Measurements from ENCODE around the gene ITCH.

DNA sequence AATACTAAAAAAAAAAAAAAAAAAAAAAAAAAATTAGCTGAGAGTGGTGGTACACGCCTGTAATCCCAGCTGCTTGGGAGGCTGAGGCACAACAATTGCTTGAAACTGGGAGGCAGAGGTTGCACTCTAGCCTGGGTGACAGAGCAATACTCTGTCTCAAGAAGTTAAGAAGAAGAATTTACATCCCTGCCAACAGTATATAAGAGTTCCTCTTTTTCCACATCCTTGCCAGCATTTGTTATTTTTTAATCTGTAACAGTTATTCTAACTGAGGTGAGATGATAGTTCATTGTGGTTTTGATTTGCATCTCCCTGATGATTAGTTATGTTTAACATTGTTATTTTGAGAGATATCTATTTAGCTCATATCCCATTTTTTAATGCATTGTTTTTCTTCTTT, 132.8 kb downstream of the ITCH start:
- TF ChIP-seq EP300 (conservative IDR thresholded peaks at IDR 0.05; ENCODE audit: poor library complexity, severe bottlenecking), result no peak
- TF ChIP-seq, protein P1, sequence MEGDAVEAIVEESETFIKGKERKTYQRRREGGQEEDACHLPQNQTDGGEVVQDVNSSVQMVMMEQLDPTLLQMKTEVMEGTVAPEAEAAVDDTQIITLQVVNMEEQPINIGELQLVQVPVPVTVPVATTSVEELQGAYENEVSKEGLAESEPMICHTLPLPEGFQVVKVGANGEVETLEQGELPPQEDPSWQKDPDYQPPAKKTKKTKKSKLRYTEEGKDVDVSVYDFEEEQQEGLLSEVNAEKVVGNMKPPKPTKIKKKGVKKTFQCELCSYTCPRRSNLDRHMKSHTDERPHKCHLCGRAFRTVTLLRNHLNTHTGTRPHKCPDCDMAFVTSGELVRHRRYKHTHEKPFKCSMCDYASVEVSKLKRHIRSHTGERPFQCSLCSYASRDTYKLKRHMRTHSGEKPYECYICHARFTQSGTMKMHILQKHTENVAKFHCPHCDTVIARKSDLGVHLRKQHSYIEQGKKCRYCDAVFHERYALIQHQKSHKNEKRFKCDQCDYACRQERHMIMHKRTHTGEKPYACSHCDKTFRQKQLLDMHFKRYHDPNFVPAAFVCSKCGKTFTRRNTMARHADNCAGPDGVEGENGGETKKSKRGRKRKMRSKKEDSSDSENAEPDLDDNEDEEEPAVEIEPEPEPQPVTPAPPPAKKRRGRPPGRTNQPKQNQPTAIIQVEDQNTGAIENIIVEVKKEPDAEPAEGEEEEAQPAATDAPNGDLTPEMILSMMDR (IDR thresholded peaks at IDR 0.05; ENCODE audit: poor library complexity, severe bottlenecking), result no peak

All from neural cell (in vitro differentiated cells).